HG03196 (cell line): ENCODE results near the gene PLB1.

Source experiments
- ATAC-seq: cut with Tn5 transposase; IDR thresholded peaks from one replicate; pipeline ENCODE4 v1.9.1; 2021; ENCODE audit not compliant: unreplicated experiment

PLB1 gene

GRCh38 chr2:28639836-28640235 lies 144.0 kb downstream of the PLB1 start:
- no peak for ATAC-seq

- no peak for ATAC-seq
Observed at GRCh38 chr2:28640260-28640907, 144.5 kb downstream of the PLB1 start.

GRCh38 chr2:28640908-28641300 lies 145.0 kb downstream of the PLB1 start:
- ATAC-seq: no peak

GRCh38 chr2:28642796-28643195 lies 146.9 kb downstream of the PLB1 start:
- ATAC-seq: no peak

- no peak for ATAC-seq
Observed at GRCh38 chr2:28643327-28643726, 147.5 kb downstream of the PLB1 start.

GRCh38 chr2:28643911-28644334 lies 148.1 kb downstream of the PLB1 start:
- ATAC-seq: no peak

- no peak for ATAC-seq
Observed at GRCh38 chr2:28644760-28645159, 148.9 kb downstream of the PLB1 start.

- ATAC-seq: no peak
Observed at GRCh38 chr2:28645553-28645952, 149.7 kb downstream of the PLB1 start.

GRCh38 chr2:28647682-28648081 lies 151.8 kb downstream of the PLB1 start:
- no peak for ATAC-seq

- ATAC-seq: no peak
Observed at GRCh38 chr2:28648147-28648546, 152.3 kb downstream of the PLB1 start.

- ATAC-seq: no peak
Observed at GRCh38 chr2:28648671-28649395, 153.0 kb downstream of the PLB1 start.

- ATAC-seq: no peak
Observed at GRCh38 chr2:28649481-28650265, 153.8 kb downstream of the PLB1 start.

GRCh38 chr2:28650266-28650584 lies 154.4 kb downstream of the PLB1 start:
- no peak for ATAC-seq

- no peak for ATAC-seq
Observed at GRCh38 chr2:28652217-28652616, 156.4 kb downstream of the PLB1 start.

GRCh38 chr2:28653892-28654662 lies 158.2 kb downstream of the PLB1 start:
- no peak for ATAC-seq

GRCh38 chr2:28654663-28655320 lies 158.9 kb downstream of the PLB1 start:
- no peak for ATAC-seq

GRCh38 chr2:28656937-28657615 lies 161.2 kb downstream of the PLB1 start:
- ATAC-seq: no peak

GRCh38 chr2:28658369-28658768 lies 162.5 kb downstream of the PLB1 start:
- ATAC-seq: no peak

- no peak for ATAC-seq
Observed at GRCh38 chr2:28659127-28659526, 163.3 kb downstream of the PLB1 start.

GRCh38 chr2:28661589-28662001 lies 165.7 kb downstream of the PLB1 start:
- ATAC-seq: no peak
